Subcutaneous abdominal adipose tissue (tissue), 5 donors: ENCODE data around the gene AHCYL2.
"Not testable (repeated sequence)": the region's sequence is repeated elsewhere in the genome, so short reads cannot be mapped to it uniquely, and the experiment has no call there.

ENCODE experiments used
- H3K27ac ChIP-seq: one replicate; pipeline ENCODE4 v1.7.0; 2013; ENCODE audit warnings: low read depth, mild to moderate bottlenecking, inconsistent platforms, low read length, moderate library complexity
- H3K27me3 ChIP-seq, 5 donors: one replicate each; pipeline ENCODE4 v1.7.0; 2013; ENCODE audit warnings: low read length in 5 of 5, inconsistent platforms in 1 of 5; ENCODE audit not compliant: control insufficient read depth in 5 of 5, insufficient read depth in 4 of 5
- H3K36me3 ChIP-seq, 5 donors: one replicate each; pipeline ENCODE4 v1.7.0; 2013; ENCODE audit warnings: low read length in 5 of 5; ENCODE audit not compliant: control insufficient read depth in 5 of 5, insufficient read depth in 5 of 5
- H3K4me1 ChIP-seq, 5 donors: one replicate each; pipeline ENCODE4 v1.7.0; 2013; ENCODE audit warnings: low read length in 5 of 5, mild to moderate bottlenecking in 3 of 5, moderate library complexity in 1 of 5; ENCODE audit not compliant: control insufficient read depth in 5 of 5, insufficient read depth in 5 of 5
- H3K4me3 ChIP-seq, 5 donors: one replicate each; pipeline ENCODE4 v1.7.0; 2013; ENCODE audit warnings: low read length in 5 of 5, low read depth in 1 of 5
- H3K9ac ChIP-seq, 5 donors: one replicate each; pipeline ENCODE4 v1.7.0; 2013; ENCODE audit warnings: low read length in 5 of 5, mild to moderate bottlenecking in 4 of 5, moderate library complexity in 3 of 5
- H3K9me3 ChIP-seq, 5 donors: one replicate each; pipeline ENCODE4 v1.7.0; 2013; ENCODE audit warnings: low read length in 5 of 5; ENCODE audit not compliant: control insufficient read depth in 5 of 5
- donor health status: healthy.
- donor health status: healthy.
- donor health status: healthy.
- donor health status: healthy.
- donor health status: healthy.

The AHCYL2 gene

GRCh38 chr7:129209067-129209926 lies 15.5 kb upstream of the AHCYL2 start:
- Histone ChIP-seq H3K36me3 (peaks cover 0 to 44% (median 13%) of the 10 kb centered on the region in 5 donors), H3K9me3 (no peaks in the 10 kb centered on the region), H3K4me3 (no peak overlapping the region), H3K4me1 (no peaks in the 10 kb centered on the region), H3K27me3 (no peaks in the 10 kb centered on the region), H3K9ac (no peak overlapping the region), H3K27ac (no peak overlapping the region)

GRCh38 chr7:129210256-129210988 lies 14.4 kb upstream of the AHCYL2 start:
- peaks cover 0 to 43% (median 13%) of the 10 kb centered on the region in 5 donors for H3K36me3 ChIP-seq

GRCh38 chr7:129210989-129211312 lies 13.9 kb upstream of the AHCYL2 start:
- no peaks in the 10 kb centered on the region for H3K27me3 ChIP-seq
- no peak overlapping the region for H3K27ac ChIP-seq
- no peak overlapping the region for H3K9ac ChIP-seq
- H3K36me3 ChIP-seq: peaks cover 0 to 38% (median 10%) of the 10 kb centered on the region in 5 donors
- H3K9me3 ChIP-seq: no peaks in the 10 kb centered on the region
- H3K4me3 ChIP-seq: no peak overlapping the region
- no peaks in the 10 kb centered on the region for H3K4me1 ChIP-seq

More at GRCh38 chr7:129210256-129210988, 14.4 kb upstream of the AHCYL2 start:
- Histone ChIP-seq H3K4me3 (no peak overlapping the region), H3K27ac (no peak overlapping the region), H3K9ac (no peak overlapping the region), H3K4me1 (no peaks in the 10 kb centered on the region), H3K27me3 (no peaks in the 10 kb centered on the region), H3K9me3 (no peaks in the 10 kb centered on the region)

GRCh38 chr7:129212126-129212525 lies 12.7 kb upstream of the AHCYL2 start:
- Histone ChIP-seq H3K9me3 (no peaks in the 10 kb centered on the region), H3K4me1 (no peaks in the 10 kb centered on the region), H3K27ac (no peak overlapping the region), H3K36me3 (peaks cover 0 to 34% (median 5%) of the 10 kb centered on the region in 5 donors), H3K27me3 (no peaks in the 10 kb centered on the region), H3K9ac (no peak overlapping the region), H3K4me3 (no peak overlapping the region)

GRCh38 chr7:129212596-129212995 lies 12.2 kb upstream of the AHCYL2 start:
- no peak overlapping the region for H3K4me3 ChIP-seq
- H3K36me3 ChIP-seq: peaks cover 0 to 30% (median 5%) of the 10 kb centered on the region in 5 donors
- H3K4me1 ChIP-seq: no peaks in the 10 kb centered on the region
- no peaks in the 10 kb centered on the region for H3K27me3 ChIP-seq
- no peak overlapping the region for H3K9ac ChIP-seq
- H3K27ac ChIP-seq: no peak overlapping the region
- no peaks in the 10 kb centered on the region for H3K9me3 ChIP-seq

- peaks cover 0 to 27% (median 5%) of the 10 kb centered on the region in 5 donors for H3K36me3 ChIP-seq
- no peaks in the 10 kb centered on the region for H3K27me3 ChIP-seq
- no peak overlapping the region for H3K9ac ChIP-seq
- peaks cover 0 to 6% (median 3%) of the 10 kb centered on the region in 5 donors for H3K4me1 ChIP-seq
- no peak overlapping the region for H3K27ac ChIP-seq
- H3K9me3 ChIP-seq: no peaks in the 10 kb centered on the region
- H3K4me3 ChIP-seq: no peak overlapping the region
Observed at GRCh38 chr7:129213828-129214227, 11.0 kb upstream of the AHCYL2 start.

- peaks cover 0 to 18% (median 0%) of the 10 kb centered on the region in 5 donors for H3K36me3 ChIP-seq
- H3K9me3 ChIP-seq, H3K4me3 ChIP-seq, H3K9ac ChIP-seq, H3K27me3 ChIP-seq, H3K4me1 ChIP-seq, H3K27ac ChIP-seq: not testable (repeated sequence)
Observed at GRCh38 chr7:129215691-129216090, 9.1 kb upstream of the AHCYL2 start.

GRCh38 chr7:129216101-129216715 lies 8.6 kb upstream of the AHCYL2 start:
- H3K9me3 ChIP-seq, H3K4me1 ChIP-seq, H3K27me3 ChIP-seq, H3K27ac ChIP-seq, H3K4me3 ChIP-seq, H3K9ac ChIP-seq: not testable (repeated sequence)
- peaks cover 0 to 14% (median 0%) of the 10 kb centered on the region in 5 donors for H3K36me3 ChIP-seq

- H3K27me3 ChIP-seq, H3K9ac ChIP-seq, H3K36me3 ChIP-seq, H3K4me1 ChIP-seq, H3K27ac ChIP-seq, H3K4me3 ChIP-seq, H3K9me3 ChIP-seq: not testable (repeated sequence)
Observed at GRCh38 chr7:129216821-129217416, 7.9 kb upstream of the AHCYL2 start.
